ENCODE data around the gene GC.
"Not testable (repeated sequence)": the region's sequence is repeated elsewhere in the genome, so short reads cannot be mapped to it uniquely, and the experiment has no call there.

The GC gene, protein sequence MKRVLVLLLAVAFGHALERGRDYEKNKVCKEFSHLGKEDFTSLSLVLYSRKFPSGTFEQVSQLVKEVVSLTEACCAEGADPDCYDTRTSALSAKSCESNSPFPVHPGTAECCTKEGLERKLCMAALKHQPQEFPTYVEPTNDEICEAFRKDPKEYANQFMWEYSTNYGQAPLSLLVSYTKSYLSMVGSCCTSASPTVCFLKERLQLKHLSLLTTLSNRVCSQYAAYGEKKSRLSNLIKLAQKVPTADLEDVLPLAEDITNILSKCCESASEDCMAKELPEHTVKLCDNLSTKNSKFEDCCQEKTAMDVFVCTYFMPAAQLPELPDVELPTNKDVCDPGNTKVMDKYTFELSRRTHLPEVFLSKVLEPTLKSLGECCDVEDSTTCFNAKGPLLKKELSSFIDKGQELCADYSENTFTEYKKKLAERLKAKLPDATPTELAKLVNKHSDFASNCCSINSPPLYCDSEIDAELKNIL

DNA sequence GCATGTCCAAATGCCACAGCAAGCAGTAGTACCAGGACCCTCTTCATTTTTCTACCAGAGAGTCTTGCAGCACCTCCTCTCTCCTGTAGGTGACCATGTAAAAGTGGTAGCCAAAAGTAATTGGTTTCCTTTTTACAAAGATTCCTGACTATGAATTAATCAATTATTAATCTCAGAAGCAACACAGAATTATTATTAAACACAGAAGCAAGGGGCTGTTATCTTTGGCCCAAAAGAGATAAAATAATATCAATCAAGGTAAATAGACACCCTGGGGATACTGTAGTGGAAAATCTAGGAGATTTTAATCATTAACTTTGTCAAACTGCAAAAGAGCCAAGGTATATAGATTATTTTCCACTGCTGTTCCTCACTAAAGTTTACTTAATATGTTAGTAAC lies at the start of gene GC:
GC (minus strand) TSS at position 108 of the 400 bp plus-strand sequence; CDS start at position 47, 61 bp downstream.
- no peak for DNase-seq (ENCODE audit: low read depth in 3 of 3)

DNA sequence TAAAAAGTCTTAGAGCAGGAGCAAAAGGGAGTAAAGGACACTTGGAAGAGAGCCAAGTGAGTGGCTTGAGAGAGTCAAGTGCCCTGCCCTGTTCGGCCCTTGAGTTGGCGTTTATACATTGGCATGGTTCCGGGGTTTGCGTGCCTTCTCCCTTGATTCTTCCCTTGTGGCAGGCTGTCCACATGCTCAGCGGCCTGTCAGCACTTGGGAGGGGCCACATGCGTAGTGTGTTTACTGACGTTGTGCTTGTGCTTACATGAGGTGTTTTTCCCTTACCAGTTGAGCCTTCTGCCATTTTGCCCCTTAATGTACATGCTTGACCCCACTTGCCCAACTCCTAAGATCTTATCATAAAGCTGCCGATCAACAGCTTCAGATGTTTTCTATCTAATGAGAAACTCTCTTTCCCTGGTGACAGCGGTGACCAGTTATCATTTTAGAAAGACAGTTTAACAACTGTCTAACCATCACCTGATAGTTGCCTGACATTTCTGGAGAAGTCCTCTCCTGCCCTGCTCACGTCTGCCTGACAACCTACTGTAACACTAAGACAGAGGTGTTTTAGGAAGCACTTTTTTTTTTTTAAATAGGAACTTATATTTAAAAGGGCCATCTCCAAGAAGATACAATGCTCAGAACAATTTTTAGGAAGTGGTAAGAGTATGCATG lies 49.5 kb upstream of the GC start:
- no peak for DNase-seq (ENCODE audit: low read depth in 3 of 3)

DNA sequence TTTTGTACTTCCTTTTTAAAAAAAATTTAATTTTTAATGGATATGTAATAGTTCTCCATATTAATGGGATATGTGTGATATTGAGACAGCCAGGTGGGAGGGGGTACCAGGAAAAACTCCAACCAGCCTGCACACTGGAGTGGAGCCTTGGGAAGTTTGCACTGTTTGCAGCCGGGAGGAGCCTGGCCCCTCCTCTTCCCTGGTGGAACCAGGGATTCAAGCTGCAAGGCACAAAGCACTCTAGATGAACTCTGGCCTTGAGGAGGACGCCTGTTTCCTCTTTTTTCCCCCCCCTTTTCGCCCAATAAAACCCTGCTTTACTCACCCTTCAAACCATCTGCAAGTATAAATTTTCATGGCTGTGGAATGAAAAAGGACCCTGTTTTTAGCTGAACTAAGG lies 48.2 kb upstream of the GC start:
- no peak for DNase-seq (ENCODE audit: low read depth in 3 of 3)

DNA sequence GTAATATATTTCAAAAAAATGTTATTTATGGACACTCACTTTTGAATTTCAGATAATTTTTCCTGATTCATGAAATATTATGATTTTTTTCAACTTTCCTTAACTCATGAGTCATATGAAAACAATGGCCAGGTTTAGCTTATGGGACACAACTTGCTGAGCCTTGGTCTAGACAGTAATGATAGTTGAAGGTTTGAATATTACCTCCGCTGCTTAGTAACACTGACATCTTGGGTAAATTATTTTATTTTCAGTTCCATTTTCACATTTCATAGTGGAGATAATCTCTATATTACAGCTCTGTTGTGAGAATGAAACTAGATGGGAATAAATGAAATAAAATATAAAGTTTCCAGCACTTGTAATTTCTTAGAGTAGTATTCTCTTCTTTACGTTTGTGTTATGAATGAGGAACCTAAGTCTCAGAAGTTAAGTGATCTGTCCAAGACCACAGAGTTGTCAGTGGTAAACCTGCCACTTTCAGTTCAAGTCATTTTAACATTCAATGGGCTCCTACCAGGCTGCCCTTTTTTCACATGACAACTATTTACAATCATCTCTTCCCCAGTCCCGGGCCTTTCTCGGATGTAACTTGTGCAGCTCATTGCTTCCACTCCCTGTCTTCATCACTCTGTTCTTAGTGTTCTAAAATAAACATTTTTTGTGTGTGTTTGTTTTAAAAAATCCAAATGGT lies 46.8 kb upstream of the GC start:
- DNase-seq (ENCODE audit: low read depth in 3 of 3), result no peak

DNA sequence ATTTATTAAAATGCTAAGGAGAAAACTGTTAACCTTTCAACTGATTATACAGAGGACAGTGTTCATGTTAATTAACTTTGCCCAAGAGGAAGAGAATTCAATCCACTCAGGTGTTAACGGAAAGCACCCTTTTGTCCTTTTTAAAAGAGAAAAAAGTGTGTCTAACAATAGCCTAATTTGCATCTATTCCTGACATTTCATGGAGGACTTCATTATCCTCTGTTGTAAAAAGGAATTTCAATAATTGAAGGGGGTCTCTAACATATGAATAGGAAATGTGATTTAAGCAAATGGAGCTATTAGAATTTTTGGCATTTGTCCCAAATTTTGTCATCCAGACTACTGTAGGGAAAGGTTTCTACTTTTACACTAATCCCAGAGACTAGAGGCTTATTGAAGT lies 44.6 kb upstream of the GC start:
- DNase-seq (ENCODE audit: low read depth in 3 of 3), result no peak

DNA sequence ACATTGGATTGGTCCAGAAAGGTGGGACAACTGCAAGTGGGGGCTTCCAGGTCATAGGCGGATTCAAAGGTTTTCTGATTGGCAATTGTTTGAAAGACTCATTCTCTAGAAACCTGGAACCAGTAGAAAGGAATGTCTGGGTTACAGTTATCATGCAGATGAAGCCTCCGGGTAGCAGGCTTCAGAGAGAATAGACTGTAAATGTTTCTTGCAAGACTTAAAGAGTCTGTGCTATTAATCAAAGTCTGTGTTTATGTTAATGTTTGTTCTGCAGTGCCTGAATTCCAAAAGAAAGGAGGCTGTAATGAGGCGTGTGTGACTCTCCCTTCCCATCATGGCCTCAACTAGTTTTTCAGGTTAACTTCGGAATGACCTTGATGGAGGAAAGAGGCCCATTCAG lies 43.9 kb upstream of the GC start:
- DNase-seq (ENCODE audit: low read depth in 3 of 3), result no peak

DNA sequence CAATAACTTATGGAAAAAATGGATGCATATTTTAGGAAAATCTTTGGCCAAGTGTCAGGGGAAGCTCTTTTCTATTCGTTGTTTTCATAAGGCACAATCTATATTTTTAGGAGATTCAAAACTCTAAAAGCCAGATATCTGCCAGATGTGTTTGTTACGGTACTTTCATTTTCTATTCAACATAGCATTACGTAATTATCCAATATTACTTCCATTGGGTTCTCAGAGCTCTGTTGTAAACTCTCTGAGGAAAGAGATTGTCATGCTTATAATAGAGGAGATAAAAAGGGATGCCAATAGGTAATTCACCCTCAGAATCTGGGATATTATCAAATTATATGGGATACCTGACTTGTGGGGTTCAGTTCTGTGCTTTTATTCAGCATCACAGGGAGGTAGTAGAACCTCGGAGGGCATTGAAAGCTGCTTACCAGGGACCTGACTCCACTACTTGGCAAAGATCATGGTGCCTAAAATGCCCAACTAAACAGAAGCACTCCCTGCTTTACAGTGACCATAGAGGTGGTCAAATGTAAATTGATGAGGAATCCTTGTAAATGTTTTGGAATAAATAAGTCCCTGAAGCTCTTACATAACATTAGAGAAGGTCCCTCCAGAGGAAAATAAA lies 32.9 kb upstream of the GC start:
- DNase-seq (ENCODE audit: low read depth in 3 of 3), result no peak

DNA sequence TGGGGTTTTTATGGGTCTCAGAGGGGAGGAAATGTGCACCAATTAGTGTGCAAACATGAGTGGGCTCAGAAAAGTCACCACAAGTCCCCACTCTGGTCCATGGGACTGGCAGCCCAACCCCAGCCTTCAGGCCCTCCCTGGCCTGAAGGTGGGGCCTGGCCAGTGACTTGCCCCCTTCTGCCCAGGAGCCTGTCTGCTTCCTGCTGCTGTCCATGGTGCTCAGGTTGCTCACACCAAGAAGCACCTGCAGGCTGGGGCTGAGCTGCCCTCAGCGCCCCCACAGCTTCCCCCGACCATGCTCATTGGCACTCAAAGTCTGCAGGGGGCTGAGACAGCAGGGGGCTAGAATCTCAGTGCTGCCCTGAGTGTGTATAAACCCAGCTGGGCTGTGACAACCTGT lies 30.6 kb upstream of the GC start:
- DNase-seq (ENCODE audit: low read depth in 3 of 3), result no peak

DNA sequence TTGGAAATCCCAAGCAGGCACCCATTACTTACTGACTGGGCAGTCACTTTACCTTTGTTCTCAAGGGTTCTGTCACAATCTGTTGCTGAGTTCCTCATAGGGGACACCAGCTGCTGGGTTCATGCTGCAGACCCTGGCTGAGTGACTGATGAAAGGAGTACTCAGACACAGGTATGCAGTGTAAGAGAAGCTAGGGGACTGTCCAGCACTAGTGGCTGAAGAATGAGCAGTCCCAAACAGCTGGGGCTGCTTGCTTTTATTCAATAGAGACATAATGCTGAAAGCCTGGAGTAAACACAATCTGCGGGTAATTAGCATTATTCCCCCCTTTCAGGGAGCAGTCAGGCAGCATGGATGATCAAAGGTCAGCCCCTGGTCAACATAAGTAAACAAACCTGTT lies 25.9 kb upstream of the GC start:
- not testable (repeated sequence) for DNase-seq (ENCODE audit: low read depth in 3 of 3)

DNA sequence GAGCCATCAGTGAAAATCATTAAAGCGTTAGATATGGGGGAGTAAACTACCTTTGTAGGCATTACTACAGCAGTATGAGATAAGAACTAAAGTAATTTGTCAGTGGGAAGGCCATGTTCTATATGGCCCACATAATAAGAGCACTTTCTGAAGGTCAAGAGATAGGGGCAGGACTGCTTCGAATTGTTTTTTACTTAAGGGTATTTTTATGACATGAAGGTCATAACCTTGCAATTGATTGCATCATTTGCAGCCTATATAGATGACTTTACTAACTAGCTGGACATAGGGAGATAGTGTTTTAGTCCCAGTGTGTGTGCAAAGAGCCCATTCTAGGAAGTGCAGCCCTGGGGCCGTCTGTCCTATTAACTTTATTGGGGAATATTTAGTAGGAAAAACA lies 23.6 kb upstream of the GC start:
- DNase-seq (ENCODE audit: low read depth in 3 of 3), result no peak

DNA sequence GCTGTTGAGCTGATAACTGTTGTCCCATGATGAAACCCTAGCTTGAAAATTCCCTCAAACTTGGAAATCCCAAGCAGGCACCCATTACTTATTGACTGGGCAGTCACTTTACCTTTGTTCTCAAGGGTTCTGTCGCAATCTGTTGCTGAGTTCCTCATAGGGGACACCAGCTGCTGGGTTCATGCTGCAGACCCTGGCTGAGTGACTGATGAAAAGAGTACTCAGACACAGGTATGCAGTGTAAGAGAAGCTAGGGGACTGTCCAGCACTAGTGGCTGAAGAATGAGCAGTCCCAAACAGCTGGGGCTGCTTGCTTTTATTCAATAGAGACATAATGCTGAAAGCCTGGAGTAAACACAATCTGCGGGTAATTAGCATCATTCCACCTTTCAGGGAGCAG lies 21.4 kb upstream of the GC start:
- not testable (repeated sequence) for DNase-seq (ENCODE audit: low read depth in 3 of 3)

DNA sequence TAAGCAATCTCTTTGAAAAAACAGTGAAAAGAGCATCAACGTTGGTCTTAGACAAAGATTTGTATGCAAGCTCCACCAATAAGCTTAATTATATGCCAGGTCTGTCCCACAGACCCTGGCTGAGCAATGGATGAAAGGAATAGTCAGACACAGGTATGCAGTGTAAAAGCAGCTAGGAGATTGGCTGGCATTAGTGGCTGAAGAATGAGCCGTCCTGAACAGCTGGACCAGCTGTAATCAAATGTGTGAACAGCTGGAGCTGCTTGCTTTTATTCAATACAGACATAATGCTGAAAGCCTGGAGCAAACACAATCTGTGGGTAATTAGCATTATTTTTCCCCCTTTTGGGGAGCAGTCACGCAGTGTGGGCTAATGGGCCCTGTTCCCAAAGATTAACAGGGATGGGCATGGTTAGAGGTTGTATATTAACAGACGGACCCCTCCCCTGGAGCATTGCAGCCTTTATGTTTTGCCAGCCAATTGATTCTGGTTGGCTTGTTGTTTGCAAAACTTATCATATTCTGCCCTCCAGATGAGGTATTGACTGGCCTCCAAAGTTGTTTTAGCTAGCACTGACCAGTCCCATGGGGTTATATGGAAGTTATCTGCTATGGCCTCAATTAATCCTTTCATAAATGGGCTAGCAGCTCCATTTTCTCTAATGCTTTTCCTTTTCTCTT lies 20.3 kb upstream of the GC start:
- DNase-seq (ENCODE audit: low read depth in 3 of 3), result not testable (repeated sequence)

DNA sequence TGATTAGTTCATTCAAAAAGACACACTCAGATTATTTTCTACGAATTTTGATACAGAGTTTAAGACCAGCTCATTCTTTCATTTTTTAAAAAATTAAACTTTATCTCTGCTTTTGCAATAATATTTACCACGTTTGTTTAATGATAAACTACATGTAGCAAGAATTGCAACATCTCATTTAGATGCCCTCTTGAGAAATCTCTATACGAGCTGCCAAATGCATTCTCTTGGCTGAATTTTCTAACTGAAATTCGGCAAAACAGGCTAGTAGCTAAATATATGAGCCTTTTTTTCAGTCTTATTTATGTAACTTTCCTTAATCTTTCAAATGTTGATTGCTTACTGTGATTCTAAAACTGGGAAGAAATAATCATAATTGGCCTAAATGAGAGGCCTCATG lies 2.1 kb upstream of the GC start:
- no peak for DNase-seq (ENCODE audit: low read depth in 3 of 3)

DNA sequence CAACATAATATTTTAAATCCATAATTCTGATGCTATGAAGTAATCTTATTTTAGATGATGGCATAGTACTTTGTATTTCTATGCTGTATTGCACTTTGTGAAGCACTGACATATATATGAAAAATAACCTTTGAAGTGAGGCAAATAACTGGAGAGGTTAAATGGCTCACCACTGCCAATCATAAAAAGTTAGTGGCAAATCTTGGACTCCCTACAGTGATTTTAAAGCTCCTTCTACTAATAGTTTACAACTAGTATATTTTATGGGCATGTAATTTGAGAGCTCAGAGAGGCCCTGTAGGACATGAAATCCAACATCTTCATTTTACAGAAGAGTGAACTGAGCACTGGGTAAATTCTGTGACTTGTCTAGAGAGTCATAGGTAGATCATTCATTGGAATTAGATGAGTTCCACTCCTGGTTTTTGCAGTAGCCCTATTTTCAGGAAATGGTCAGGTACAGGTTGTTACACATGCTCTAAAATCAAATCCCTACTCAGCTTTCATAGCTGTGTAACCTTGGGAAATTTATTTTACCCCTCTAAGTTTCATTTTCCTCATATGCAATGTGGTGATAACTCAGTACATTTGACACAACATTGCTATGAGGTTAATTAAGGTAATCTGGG lies 804 bp upstream of the GC start:
- DNase-seq (ENCODE audit: low read depth in 3 of 3), result no peak

DNA sequence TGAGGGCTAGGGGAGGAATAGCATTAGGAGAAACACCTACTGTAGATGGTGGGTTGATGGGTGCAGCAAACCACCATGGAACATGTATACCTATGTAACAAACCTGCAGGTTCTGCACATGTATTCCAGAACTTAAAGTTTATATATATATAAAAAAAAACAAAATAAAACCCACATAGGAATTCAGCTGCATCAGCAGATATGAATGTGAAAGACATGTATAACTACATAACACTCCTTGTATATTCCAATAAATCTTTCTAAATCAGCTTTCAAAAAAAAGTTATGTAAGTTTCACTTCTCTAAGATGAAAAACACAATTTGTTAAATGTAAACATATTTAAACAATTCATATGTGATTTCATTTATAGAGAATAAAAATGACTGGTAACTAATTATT lies 6.0 kb downstream of the GC start:
- DNase-seq (ENCODE audit: low read depth in 3 of 3), result no peak

DNA sequence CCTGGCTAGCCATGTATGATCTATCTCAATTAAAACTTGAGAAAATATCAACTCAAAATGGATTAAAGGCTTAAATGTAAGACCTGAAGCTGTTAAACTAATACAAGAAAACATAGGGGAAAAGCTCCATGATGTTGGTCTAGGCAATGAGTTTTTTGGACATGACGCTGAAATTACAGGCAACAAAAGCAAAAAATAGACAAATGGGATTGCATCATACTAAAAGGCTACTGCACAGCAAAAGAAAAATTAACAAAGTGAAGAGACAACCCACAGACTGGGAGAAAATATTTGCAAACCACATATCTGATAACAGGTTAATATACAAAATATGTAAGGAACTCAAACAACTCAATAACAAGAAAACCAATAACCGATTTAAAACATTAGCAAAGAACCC lies 8.4 kb downstream of the GC start:
- no peak for DNase-seq (ENCODE audit: low read depth in 3 of 3)

DNA sequence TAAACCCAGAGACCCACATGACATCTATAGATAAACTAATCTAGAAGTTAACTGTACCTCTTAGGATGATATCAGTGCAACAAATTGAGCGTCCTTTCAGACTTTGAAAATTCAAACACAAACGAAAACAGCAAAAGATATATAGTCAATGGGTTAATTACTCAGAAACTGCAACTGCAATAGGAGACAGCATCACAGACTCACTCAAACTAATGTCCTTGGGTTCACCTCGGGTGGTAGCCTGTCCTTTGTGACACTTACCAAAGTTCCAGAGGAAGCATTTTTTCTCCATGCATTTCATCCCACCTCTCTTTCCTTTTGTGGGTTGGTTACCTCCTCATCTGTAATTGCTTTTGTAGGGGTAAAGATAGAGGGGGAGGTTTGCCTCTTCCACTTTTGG lies 9.7 kb downstream of the GC start:
- DNase-seq (ENCODE audit: low read depth in 3 of 3), result no peak

DNA sequence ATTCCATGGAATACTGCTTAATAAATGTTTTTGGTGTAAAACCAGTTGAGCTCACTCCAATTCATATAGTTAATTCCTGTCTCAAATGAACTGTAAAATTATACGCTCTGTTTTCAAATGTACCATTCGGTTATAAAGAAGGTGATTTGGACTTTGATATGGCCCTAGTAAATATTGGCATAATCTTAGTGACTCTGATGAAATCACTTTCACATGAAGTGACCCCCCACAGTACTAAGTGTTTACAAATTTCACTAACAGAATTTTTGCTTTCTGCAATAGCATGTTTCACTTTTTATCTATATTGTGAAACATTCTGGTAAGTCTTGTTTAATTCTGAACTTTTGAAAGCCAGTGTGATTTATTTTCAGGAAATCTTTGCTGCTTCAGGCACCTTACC lies 10.9 kb downstream of the GC start:
- no peak for DNase-seq (ENCODE audit: low read depth in 3 of 3)

DNA sequence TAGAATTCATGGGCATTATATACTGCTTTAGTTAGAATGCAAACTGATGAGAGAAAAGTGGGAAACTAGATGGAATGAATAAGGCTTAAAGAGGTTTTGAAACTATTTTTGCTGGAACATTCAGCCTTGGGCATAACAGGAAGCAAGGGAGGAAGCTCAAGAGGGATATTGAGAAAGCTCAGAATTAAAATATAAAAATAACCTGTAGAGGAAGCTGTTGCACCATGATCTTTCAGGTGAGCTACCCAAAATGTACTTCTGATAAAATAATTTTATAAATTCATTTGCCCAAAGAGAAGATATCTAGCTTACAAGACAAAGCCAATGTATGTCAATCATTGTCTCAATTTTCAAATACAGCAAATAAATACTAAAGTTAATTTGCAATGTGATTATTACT lies 11.3 kb downstream of the GC start:
- no peak for DNase-seq (ENCODE audit: low read depth in 3 of 3)

DNA sequence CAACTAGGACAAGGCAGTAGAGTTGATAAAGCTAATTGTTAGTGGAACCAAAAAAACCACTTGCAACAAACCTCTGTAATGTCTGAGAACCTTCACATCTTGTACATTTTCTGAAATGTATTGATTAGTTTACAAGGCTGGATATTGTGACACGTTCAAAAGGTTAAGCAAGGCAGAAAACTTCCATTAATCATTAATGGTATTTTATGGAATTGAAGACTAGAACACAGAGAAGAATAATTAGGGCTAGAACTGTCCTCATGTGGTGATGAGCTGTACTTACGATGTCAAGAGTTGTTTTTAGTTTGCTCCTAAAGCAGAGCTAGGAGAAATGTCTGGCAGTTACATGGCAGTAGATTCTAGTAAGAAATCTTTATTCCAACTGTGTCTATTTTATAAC lies 12.3 kb downstream of the GC start:
- DNase-seq (ENCODE audit: low read depth in 3 of 3), result no peak

DNA sequence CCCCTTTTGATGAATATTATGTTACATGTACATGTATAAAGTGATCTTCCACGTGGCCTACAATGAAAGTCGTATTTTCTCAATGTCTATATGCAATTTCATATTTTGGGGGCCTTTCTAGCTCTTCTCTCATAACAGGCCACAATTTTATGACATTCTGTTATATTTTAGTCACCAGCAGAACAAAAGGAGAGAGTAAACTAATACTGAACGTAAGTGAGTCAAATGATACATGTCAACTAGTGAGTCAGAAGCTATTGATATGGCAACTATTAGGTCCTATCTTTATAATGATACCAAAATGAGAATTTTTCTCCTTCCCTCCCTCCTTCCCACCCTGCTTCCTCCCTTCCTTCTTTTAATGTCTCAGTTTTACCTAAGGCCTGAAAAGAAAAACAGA lies 14.4 kb downstream of the GC start:
- DNase-seq (ENCODE audit: low read depth in 3 of 3), result no peak

All from stimulated activated CD4-positive, alpha-beta T cell treated with anti-CD3 and anti-CD28 coated beads, TNF-alpha, amount 100 ng/mL, for 24 hours (primary cell).